SK-N-SH treated with all-trans-retinoic acid at 6 μM for 48 hours (cell line): Measurements from ENCODE around the gene DCP1B.
"Not testable (repeated sequence)": the region's sequence is repeated elsewhere in the genome, so short reads cannot be mapped to it uniquely, and the experiment has no call there.

Experiments used
- ATAC-seq: fragments of 200-7000 bp; cut with Tn5 transposase; 3 replicates; pipeline ENCODE4 v1.9.1; 2020; ENCODE audit warnings: mild to moderate bottlenecking, moderate library complexity
- ARNTL ChIP-seq: fragments of 450-650 bp; formaldehyde crosslinking; IDR thresholded peaks from 2 replicates; pipeline ENCODE4 v1.5.0; 2020; ENCODE audit warnings: low read depth, mild to moderate bottlenecking, moderate library complexity, borderline replicate concordance
- BACH2 ChIP-seq: fragments of 250-450 bp; sonication (Bioruptor Pico); IDR thresholded peaks from 2 replicates; pipeline ENCODE4 v1.9.0; 2021; ENCODE audit warnings: mild to moderate bottlenecking, borderline replicate concordance
- CREB5 ChIP-seq: fragments of 250-450 bp; sonication (Bioruptor Pico); IDR thresholded peaks from 2 replicates; pipeline ENCODE4 v1.5.1; 2020; ENCODE audit warnings: low read depth, mild to moderate bottlenecking, moderate library complexity
- CSDC2 ChIP-seq: fragments of 250-450 bp; sonication (Bioruptor Pico); IDR thresholded peaks from 2 replicates; pipeline ENCODE4 v1.5.0; 2020; ENCODE audit warnings: mild to moderate bottlenecking, moderate library complexity
- CSRNP3 ChIP-seq: fragments of 250-450 bp; sonication (Bioruptor Pico); IDR thresholded peaks from 2 replicates; pipeline ENCODE4 v1.5.1; 2021; ENCODE audit warnings: mild to moderate bottlenecking, moderate library complexity
- ESRRG ChIP-seq: fragments of 250-450 bp; sonication (Bioruptor Pico); IDR thresholded peaks from 2 replicates; pipeline ENCODE4 v1.6.1; 2021; ENCODE audit warnings: mild to moderate bottlenecking
- GLIS3 ChIP-seq: fragments of 250-450 bp; sonication (Bioruptor Pico); IDR thresholded peaks from 2 replicates; pipeline ENCODE4 v1.5.0; 2020; ENCODE audit warnings: mild to moderate bottlenecking, moderate library complexity
- OSR1 ChIP-seq: fragments of 250-450 bp; sonication (Bioruptor Pico); IDR thresholded peaks from 2 replicates; pipeline ENCODE4 v1.8.0; 2022; ENCODE audit warnings: moderate library complexity, mild to moderate bottlenecking, inconsistent platforms
- PATZ1 ChIP-seq: fragments of 250-450 bp; sonication (Bioruptor Pico); IDR thresholded peaks from 2 replicates; pipeline ENCODE4 v1.8.0; 2020; ENCODE audit warnings: mild to moderate bottlenecking, moderate library complexity, borderline replicate concordance
- POU6F1 ChIP-seq: fragments of 250-450 bp; sonication (Bioruptor Pico); IDR thresholded peaks from 2 replicates; pipeline ENCODE4 v1.8.0; 2021; ENCODE audit warnings: low read depth, mild to moderate bottlenecking, moderate library complexity, borderline replicate concordance
- PPARA ChIP-seq: fragments of 250-450 bp; sonication (Bioruptor Pico); IDR thresholded peaks from 2 replicates; pipeline ENCODE4 v1.5.0; 2020; ENCODE audit warnings: mild to moderate bottlenecking, borderline replicate concordance
- RARB ChIP-seq: fragments of 250-450 bp; sonication (Bioruptor Pico); IDR thresholded peaks from 2 replicates; pipeline ENCODE4 v1.8.0; 2021; ENCODE audit warnings: mild to moderate bottlenecking, moderate library complexity
- SNAI2 ChIP-seq: fragments of 250-450 bp; sonication (Bioruptor Pico); IDR thresholded peaks from 2 replicates; pipeline ENCODE4 v1.5.0; 2020; ENCODE audit warnings: mild to moderate bottlenecking, moderate library complexity
- TCF4 ChIP-seq: fragments of 250-450 bp; sonication (Bioruptor Pico); IDR thresholded peaks from 2 replicates; pipeline ENCODE4 v1.8.0; 2021; ENCODE audit warnings: mild to moderate bottlenecking, moderate library complexity, borderline replicate concordance
- TOX ChIP-seq: fragments of 250-450 bp; sonication (Bioruptor Pico); IDR thresholded peaks from 2 replicates; pipeline ENCODE4 v1.8.0; 2021; ENCODE audit warnings: mild to moderate bottlenecking, moderate library complexity, borderline replicate concordance
- TSHZ2 ChIP-seq: fragments of 250-450 bp; sonication (Bioruptor Pico); IDR thresholded peaks from 2 replicates; pipeline ENCODE4 v1.5.0; 2020; ENCODE audit warnings: mild to moderate bottlenecking, moderate library complexity
- ZFP30 ChIP-seq: fragments of 450-650 bp; formaldehyde crosslinking; IDR thresholded peaks from 2 replicates; pipeline ENCODE4 v1.5.0; 2022; ENCODE audit warnings: mild to moderate bottlenecking, moderate library complexity
- ZNF565 ChIP-seq: fragments of 450-650 bp; formaldehyde crosslinking; conservative IDR thresholded peaks from 2 replicates; pipeline ENCODE4 v1.5.0; 2020; ENCODE audit warnings: low read depth, mild to moderate bottlenecking, moderate library complexity
- ZNF70 ChIP-seq: fragments of 450-650 bp; formaldehyde crosslinking; IDR thresholded peaks from 2 replicates; pipeline ENCODE4 v1.5.0; 2020; ENCODE audit warnings: mild to moderate bottlenecking, moderate library complexity
- ZNF8 ChIP-seq: fragments of 450-650 bp; formaldehyde crosslinking; IDR thresholded peaks from 2 replicates; pipeline ENCODE4 v1.5.0; 2020; ENCODE audit warnings: mild to moderate bottlenecking, moderate library complexity

Gene DCP1B

GRCh38 chr12:1947081-1947480, 57.2 kb downstream of the DCP1B start:
- TF ChIP-seq PATZ1 (CRISPR knock-in tag) (no peak), CREB5 (CRISPR knock-in tag) (no peak)
- no peak for ATAC-seq

GRCh38 chr12:1946296-1946695, 58.0 kb downstream of the DCP1B start:
- ATAC-seq, result no peak
- TF ChIP-seq PPARA (CRISPR knock-in tag), result no peak
- TF ChIP-seq POU6F1 (CRISPR knock-in tag), result no peak

GRCh38 chr12:1945502-1945901, 58.8 kb downstream of the DCP1B start:
- ATAC-seq, result not testable (repeated sequence)

- peak; percentile 86 for ATAC-seq
- TF ChIP-seq ZNF70 (CRISPR knock-in tag) (no peak), BACH2 (CRISPR knock-in tag) (no peak), ZNF565 (CRISPR knock-in tag) (no peak), CSDC2 (CRISPR knock-in tag) (no peak), TOX (CRISPR knock-in tag) (no peak), SNAI2 (CRISPR knock-in tag) (no peak), POU6F1 (CRISPR knock-in tag) (no peak), CSRNP3 (no peak), TCF4 (CRISPR knock-in tag) (no peak), OSR1 (CRISPR knock-in tag) (no peak), GLIS3 (CRISPR knock-in tag) (no peak), ZNF8 (CRISPR knock-in tag) (no peak), TSHZ2 (CRISPR knock-in tag) (no peak), ESRRG (CRISPR knock-in tag) (no peak), PATZ1 (CRISPR knock-in tag) (no peak), RARB (CRISPR knock-in tag) (no peak), ARNTL (CRISPR knock-in tag) (no peak), ZFP30 (CRISPR knock-in tag) (no peak), CREB5 (CRISPR knock-in tag) (no peak)
Observed at GRCh38 chr12:1939801-1940607, 64.3 kb downstream of the DCP1B start.
